Measurements from ENCODE around the gene EHMT1.

EHMT1 gene

GRCh38 chr9:137671721-137672120 lies 52.9 kb downstream of the EHMT1 start:
- Histone ChIP-seq H3K27me3 (ENCODE audit: insufficient read depth, poor library complexity, severe bottlenecking) (no peaks in the 10 kb centered on the region), H3K4me3 (replicated peaks; ENCODE audit: insufficient read depth, low read length) (no peak overlapping the region), H3K27ac (replicated peaks) (no peak overlapping the region)

GRCh38 chr9:137672907-137673791 lies 54.3 kb downstream of the EHMT1 start:
- DNase-seq (ENCODE audit: low read depth in 1 of 2, low spot score in 1 of 2) = peak; percentile 49 to 53
- TF ChIP-seq POLR2AphosphoS5 (IDR thresholded peaks at IDR 0.05; ENCODE audit: low read depth) (no peak), CTCF (IDR thresholded peaks at IDR 0.05; ENCODE audit: insufficient read depth, low read length) (peak; percentile 55)
- no peaks in the 10 kb centered on the region for H3K27me3 ChIP-seq (ENCODE audit: insufficient read depth, poor library complexity, severe bottlenecking)
- no peak overlapping the region for H3K4me3 ChIP-seq (replicated peaks; ENCODE audit: insufficient read depth, low read length)
- H3K27ac ChIP-seq (replicated peaks) = no peak overlapping the region

More at GRCh38 chr9:137671721-137672120, 52.9 kb downstream of the EHMT1 start:
- TF ChIP-seq SPI1 (IDR thresholded peaks at IDR 0.05; ENCODE audit: borderline replicate concordance, low read depth) (no peak), GABPA (IDR thresholded peaks at IDR 0.05; ENCODE audit: low read depth) (no peak), REST (IDR thresholded peaks at IDR 0.05; ENCODE audit: insufficient replicate concordance, low read depth) (no peak)
- no peak for DNase-seq (ENCODE audit: low read depth in 1 of 2, low spot score in 1 of 2)

GRCh38 chr9:137673886-137674285 lies 55.1 kb downstream of the EHMT1 start:
- no peak for DNase-seq (ENCODE audit: low read depth in 1 of 2, low spot score in 1 of 2)
- H3K27ac ChIP-seq (replicated peaks) = no peak overlapping the region
- no peak for TF ChIP-seq REST (IDR thresholded peaks at IDR 0.05; ENCODE audit: insufficient replicate concordance, low read depth)
- TF ChIP-seq POLR2AphosphoS5 (IDR thresholded peaks at IDR 0.05; ENCODE audit: low read depth) = no peak
- TF ChIP-seq CTCF (IDR thresholded peaks at IDR 0.05; ENCODE audit: insufficient read depth, low read length) = no peak
- TF ChIP-seq GABPA (IDR thresholded peaks at IDR 0.05; ENCODE audit: low read depth) = no peak
- TF ChIP-seq SPI1 (IDR thresholded peaks at IDR 0.05; ENCODE audit: borderline replicate concordance, low read depth) = no peak

GRCh38 chr9:137674307-137674975 lies 55.6 kb downstream of the EHMT1 start:
- Histone ChIP-seq H3K4me3 (replicated peaks; ENCODE audit: insufficient read depth, low read length) (no peak overlapping the region), H3K27me3 (ENCODE audit: insufficient read depth, poor library complexity, severe bottlenecking) (no peaks in the 10 kb centered on the region), H3K27ac (replicated peaks) (no peak overlapping the region)
- DNase-seq (ENCODE audit: low read depth in 1 of 2, low spot score in 1 of 2) = no peak
- TF ChIP-seq SPI1 (IDR thresholded peaks at IDR 0.05; ENCODE audit: borderline replicate concordance, low read depth) = no peak
- no peak for TF ChIP-seq REST (IDR thresholded peaks at IDR 0.05; ENCODE audit: insufficient replicate concordance, low read depth)
- no peak for TF ChIP-seq POLR2AphosphoS5 (IDR thresholded peaks at IDR 0.05; ENCODE audit: low read depth)
- no peak for TF ChIP-seq CTCF (IDR thresholded peaks at IDR 0.05; ENCODE audit: insufficient read depth, low read length)
- TF ChIP-seq GABPA (IDR thresholded peaks at IDR 0.05; ENCODE audit: low read depth) = no peak

More at GRCh38 chr9:137673886-137674285, 55.1 kb downstream of the EHMT1 start:
- H3K27me3 ChIP-seq (ENCODE audit: insufficient read depth, poor library complexity, severe bottlenecking) = no peaks in the 10 kb centered on the region
- no peak overlapping the region for H3K4me3 ChIP-seq (replicated peaks; ENCODE audit: insufficient read depth, low read length)
